Measurements from ENCODE around the gene GSE1. TPM values are rescaled to one million over a fixed set of nuclear protein-coding genes. Genes with fewer than 3 reads are reported as not detected.

GSE1 gene
- total and polyA plus RNA-seq, 11 donors = 18.1 to 48.4 (median 37.1) TPM

DNA sequence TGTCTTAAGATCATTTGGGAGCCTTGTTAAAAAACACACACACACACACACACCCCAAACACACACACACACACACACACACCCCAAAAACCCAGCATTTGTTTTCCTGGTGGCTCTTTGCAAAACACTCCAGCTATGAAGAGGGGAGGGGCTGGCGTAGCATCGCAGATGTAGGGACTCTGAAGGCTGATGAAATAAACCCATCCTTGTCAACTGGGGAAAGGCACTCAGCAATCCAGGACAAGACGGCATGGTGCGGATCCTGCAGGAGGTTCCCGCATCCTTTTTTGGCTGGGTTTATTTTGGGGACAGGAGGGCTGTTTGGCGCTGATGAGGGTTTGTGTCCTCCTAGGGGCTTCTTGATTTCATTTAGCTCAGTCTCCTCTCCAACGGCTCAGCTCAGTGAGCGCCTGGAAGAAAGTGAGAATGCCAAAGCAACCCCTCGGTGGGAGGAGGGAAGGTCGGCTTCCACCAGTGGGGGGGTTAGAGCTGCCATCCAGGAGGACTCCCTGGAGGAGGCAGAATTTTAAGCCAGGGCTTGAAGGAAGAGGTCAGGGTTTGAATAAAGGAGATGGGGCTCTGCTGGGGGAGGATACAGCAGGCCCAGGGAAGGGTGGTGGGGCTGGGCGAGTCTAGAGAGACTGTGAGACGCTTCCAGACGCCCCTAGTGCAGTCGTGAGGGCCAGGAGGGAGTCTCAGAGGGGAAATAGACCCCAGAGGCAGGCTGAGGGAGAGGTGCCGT lies 12.4 kb upstream of the GSE1 start:
- WGBS, 4 donors = 84 to 86% (median 85%) methylated on average over 15 of the region's 15 CpGs
- intact Hi-C loops (cut with DNase I) = loop anchor here in 4 of 10 donors (10.0 kb wide), 6 partner anchors 116 to 486 kb away; partner anchors contain the start of gene CIBAR2 (in 1 of the 4)
- no peak for DNase-seq
- no peak for ATAC-seq
- peak overlapping the region in 1 of 12 donors; percentile 81 for H3K27ac ChIP-seq
- no peaks in the 10 kb centered on the region for H3K36me3 ChIP-seq
- no peaks in the 10 kb centered on the region for H3K27me3 ChIP-seq
- peaks cover 0 to 26% (median 10%) of the 10 kb centered on the region in 12 donors for H3K4me1 ChIP-seq
- H3K9me3 ChIP-seq = no peaks in the 10 kb centered on the region
- no peak overlapping the region for H3K4me3 ChIP-seq
- TF ChIP-seq POLR2A (IDR thresholded peaks at IDR 0.05) = no peak
- TF ChIP-seq, protein P1, sequence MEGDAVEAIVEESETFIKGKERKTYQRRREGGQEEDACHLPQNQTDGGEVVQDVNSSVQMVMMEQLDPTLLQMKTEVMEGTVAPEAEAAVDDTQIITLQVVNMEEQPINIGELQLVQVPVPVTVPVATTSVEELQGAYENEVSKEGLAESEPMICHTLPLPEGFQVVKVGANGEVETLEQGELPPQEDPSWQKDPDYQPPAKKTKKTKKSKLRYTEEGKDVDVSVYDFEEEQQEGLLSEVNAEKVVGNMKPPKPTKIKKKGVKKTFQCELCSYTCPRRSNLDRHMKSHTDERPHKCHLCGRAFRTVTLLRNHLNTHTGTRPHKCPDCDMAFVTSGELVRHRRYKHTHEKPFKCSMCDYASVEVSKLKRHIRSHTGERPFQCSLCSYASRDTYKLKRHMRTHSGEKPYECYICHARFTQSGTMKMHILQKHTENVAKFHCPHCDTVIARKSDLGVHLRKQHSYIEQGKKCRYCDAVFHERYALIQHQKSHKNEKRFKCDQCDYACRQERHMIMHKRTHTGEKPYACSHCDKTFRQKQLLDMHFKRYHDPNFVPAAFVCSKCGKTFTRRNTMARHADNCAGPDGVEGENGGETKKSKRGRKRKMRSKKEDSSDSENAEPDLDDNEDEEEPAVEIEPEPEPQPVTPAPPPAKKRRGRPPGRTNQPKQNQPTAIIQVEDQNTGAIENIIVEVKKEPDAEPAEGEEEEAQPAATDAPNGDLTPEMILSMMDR (IDR thresholded peaks at IDR 0.05) = no peak

DNA sequence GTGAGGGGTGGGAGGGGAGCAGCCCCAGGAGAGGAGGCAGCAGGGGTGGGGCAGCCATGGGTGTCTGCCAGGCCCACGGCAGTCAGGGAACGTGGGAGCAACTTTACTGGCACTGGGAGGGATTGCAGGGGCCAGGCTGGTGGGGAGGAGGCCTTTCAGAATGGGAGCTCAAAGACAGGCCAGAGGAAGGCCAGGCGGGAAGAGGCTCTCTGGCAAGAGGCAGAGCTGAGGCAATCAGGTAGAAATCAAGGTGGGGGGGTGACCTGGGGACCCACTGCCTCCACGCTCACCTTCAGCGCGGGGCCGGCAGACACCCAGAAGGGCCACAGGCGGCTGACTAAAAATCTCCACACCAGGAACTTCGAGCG lies 11.9 kb upstream of the GSE1 start:
- WGBS, 4 donors = 82 to 90% (median 85%) methylated on average over 10 of the region's 10 CpGs
- Histone ChIP-seq H3K27me3 (no peaks in the 10 kb centered on the region), H3K4me3 (no peak overlapping the region), H3K9me3 (no peaks in the 10 kb centered on the region), H3K4me1 (peaks cover 0 to 27% (median 10%) of the 10 kb centered on the region in 12 donors), H3K36me3 (no peaks in the 10 kb centered on the region), H3K27ac (peak overlapping the region in 1 of 12 donors; percentile 81)
- intact Hi-C loops (cut with DNase I) = loop anchor here in 4 of 10 donors (10.0 kb wide), 6 partner anchors 116 to 486 kb away; partner anchors contain the start of gene CIBAR2 (in 1 of the 4)
- TF ChIP-seq POLR2A (IDR thresholded peaks at IDR 0.05) = no peak
- TF ChIP-seq, protein P1 (IDR thresholded peaks at IDR 0.05) = no peak
- DNase-seq (no peak), ATAC-seq (no peak)

DNA sequence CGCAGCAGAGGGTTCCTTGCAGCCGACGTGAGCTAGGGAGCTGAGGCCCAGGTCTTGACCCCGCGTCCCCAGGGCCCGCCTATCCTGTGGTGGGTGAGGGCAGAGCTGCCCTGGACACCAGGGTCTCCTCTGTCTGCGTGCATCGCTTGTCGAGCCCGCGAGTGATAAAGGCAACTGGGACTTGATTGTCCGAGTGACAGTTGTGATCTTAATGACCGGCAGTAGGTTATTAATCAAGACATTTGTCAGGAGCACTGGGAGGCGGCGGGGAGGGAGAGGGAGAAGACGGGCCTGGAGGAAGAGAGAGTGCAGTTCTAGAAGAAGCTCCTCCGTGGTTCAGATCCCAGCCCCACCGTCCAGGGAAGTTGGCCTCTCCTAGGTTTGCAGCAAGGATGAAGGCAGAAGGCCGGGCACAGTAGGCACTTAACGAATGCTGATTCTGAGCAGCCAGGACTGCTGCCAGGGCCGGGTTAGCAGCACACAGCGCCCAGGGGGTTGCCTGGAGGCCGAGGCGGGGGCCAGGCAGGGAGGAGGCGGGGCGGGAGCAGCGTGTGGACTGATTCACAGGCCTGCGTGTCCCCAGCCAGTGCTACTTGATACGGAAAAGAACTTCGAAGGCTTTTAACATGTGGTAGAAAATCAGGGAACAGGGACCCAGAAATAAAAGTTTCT lies 11.3 kb upstream of the GSE1 start:
- 70 to 78% (median 74%) methylated on average over 30 of the region's 30 CpGs for WGBS, 4 donors
- peak; percentile 68 to 83 (median 81) for ATAC-seq
- intact Hi-C loops (cut with DNase I) = loop anchor here in 4 of 10 donors (10.0 kb wide), 6 partner anchors 117 to 487 kb away; partner anchors contain the start of gene CIBAR2 (in 1 of the 4)

More for the DNA sequence above, 11.3 kb upstream of the GSE1 start:
- peak overlapping the region in 5 of 12 donors; percentile 3 to 81 (median 42) for H3K27ac ChIP-seq
- no peak for TF ChIP-seq POLR2A (IDR thresholded peaks at IDR 0.05)
- TF ChIP-seq, protein P1 (IDR thresholded peaks at IDR 0.05) = no peak
- no peaks in the 10 kb centered on the region for H3K9me3 ChIP-seq
- H3K36me3 ChIP-seq = no peaks in the 10 kb centered on the region
- no peak overlapping the region for H3K4me3 ChIP-seq
- H3K4me1 ChIP-seq = peaks cover 0 to 33% (median 12%) of the 10 kb centered on the region in 12 donors
- peak in 4 of 5 donors; percentile 41 to 77 (median 66) for DNase-seq
- H3K27me3 ChIP-seq = no peaks in the 10 kb centered on the region
